Measurements from ENCODE around the gene EVI2A. TPM values are rescaled to one million over a fixed set of nuclear protein-coding genes. Genes with fewer than 3 reads are reported as not detected.

EVI2A gene
- total and polyA plus RNA-seq, 7 donors: 0.34 to 1.7 (median 0.80) TPM

- WGBS, 3 donors: 39 to 60% (median 47%) methylated on average over 2 of the region's 2 CpGs
- no peaks in the 10 kb centered on the region for H3K9me3 ChIP-seq
- H3K36me3 ChIP-seq (ENCODE audit: insufficient read depth in 1 of 2, low read depth in 1 of 2): no peaks in the 10 kb centered on the region
- H3K27me3 ChIP-seq (ENCODE audit: insufficient read depth in 3 of 3, low read length in 2 of 3): no peaks in the 10 kb centered on the region
- intact Hi-C loops (cut with DNase I): no loop called here
- no peak overlapping the region for H3K4me3 ChIP-seq
- no peaks in the 10 kb centered on the region for H3K4me1 ChIP-seq
- DNase-seq (no peak), ATAC-seq (no peak)
- no peak overlapping the region for H3K27ac ChIP-seq
- TF ChIP-seq, protein P1, sequence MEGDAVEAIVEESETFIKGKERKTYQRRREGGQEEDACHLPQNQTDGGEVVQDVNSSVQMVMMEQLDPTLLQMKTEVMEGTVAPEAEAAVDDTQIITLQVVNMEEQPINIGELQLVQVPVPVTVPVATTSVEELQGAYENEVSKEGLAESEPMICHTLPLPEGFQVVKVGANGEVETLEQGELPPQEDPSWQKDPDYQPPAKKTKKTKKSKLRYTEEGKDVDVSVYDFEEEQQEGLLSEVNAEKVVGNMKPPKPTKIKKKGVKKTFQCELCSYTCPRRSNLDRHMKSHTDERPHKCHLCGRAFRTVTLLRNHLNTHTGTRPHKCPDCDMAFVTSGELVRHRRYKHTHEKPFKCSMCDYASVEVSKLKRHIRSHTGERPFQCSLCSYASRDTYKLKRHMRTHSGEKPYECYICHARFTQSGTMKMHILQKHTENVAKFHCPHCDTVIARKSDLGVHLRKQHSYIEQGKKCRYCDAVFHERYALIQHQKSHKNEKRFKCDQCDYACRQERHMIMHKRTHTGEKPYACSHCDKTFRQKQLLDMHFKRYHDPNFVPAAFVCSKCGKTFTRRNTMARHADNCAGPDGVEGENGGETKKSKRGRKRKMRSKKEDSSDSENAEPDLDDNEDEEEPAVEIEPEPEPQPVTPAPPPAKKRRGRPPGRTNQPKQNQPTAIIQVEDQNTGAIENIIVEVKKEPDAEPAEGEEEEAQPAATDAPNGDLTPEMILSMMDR (IDR thresholded peaks at IDR 0.05): no peak
Observed at GRCh38 chr17:31310260-31310659, 11.2 kb downstream of the EVI2A start.

DNA sequence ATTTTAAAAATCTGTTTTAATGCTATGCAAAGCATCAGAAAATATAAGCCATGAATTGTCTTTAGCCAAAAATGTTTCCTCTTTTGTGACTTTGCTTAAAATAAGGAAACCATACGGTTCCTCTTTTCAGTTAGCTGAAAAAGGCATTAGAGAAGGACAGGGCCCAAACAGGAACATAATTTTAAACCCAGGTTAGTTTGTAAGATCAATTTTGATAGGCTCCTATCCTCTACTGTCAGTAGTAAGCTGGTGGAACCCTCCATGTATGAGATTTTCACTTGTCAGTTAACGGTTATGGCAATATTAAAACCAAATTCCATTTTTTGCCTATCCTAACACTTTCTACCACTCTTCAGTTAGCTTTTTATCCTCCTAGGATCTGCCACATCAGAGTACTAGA, 11.9 kb downstream of the EVI2A start:
- no peak for ATAC-seq
- DNase-seq: no peak
- intact Hi-C loops (cut with DNase I): no loop called here
- Histone ChIP-seq H3K27me3 (ENCODE audit: insufficient read depth in 3 of 3, low read length in 2 of 3) (no peaks in the 10 kb centered on the region), H3K9me3 (no peaks in the 10 kb centered on the region), H3K27ac (no peak overlapping the region), H3K4me1 (no peaks in the 10 kb centered on the region), H3K36me3 (ENCODE audit: insufficient read depth in 1 of 2, low read depth in 1 of 2) (no peaks in the 10 kb centered on the region), H3K4me3 (no peak overlapping the region)
- 89 to 95% (median 89%) methylated on average over 2 of the region's 2 CpGs for WGBS, 3 donors
- TF ChIP-seq, protein P1 (IDR thresholded peaks at IDR 0.05): no peak

DNA sequence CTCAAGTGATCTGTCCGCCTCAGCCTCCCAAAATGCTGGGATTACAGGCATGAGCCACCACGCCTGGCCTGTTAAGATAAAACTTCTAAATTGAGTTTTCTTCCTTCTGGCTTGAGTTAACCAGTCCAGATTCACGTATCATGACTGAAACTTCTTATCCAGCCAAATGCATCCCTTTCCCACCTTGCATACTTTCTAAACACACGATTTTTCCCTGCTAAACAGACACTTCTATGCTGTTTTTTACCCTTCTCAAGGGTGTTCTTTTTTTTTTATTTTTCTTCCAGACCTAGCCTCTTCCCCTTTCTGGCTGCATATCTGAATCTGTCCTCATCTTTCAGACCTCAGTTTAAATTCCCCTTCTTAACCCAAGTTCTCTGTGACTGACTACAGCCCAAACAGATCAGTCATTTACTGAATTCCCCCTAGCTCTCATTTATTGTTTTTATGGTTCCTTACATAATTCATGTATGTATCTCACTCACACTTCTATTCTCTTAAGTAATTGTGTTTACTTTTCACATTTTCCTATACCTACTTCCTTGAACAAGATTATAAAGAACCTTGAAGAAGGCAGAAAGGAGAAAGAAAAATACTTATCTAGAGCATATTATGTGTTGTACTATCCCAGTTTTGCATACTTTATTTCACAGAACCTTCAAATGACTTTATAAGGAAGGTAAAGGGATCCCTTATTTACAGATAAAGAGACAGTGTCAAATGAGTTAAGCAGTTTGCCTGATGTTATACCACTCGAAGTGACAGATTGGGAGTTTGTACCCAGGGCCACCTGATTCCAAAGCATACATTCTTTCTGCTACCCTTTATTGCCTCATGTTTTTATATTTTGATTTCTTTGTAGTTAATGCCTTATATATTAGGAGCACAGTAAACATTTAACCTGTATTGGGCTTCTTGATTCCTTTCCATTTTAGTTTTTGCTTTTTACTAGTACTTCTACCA, 12.8 kb downstream of the EVI2A start:
- ATAC-seq: no peak

DNA sequence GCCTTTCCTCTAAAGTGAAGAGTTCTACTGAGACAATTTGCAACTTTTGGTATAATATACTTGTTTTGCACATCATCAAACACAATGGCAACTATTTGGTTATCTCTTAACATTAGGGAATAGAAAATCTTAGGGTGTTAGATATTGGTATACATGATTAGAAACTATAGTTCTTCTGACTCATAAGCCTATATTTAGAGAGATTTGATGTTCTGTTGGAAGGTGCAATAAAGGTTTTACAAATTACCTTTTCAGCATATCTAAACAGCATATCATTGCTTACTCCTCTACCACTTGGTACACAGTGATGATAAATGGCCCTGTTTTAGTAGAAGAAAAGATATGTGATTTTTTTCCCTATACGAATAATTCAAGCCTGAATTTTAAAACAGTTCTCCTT, 13.8 kb downstream of the EVI2A start:
- Histone ChIP-seq H3K27ac (no peak overlapping the region), H3K4me1 (no peaks in the 10 kb centered on the region), H3K9me3 (no peaks in the 10 kb centered on the region), H3K4me3 (no peak overlapping the region), H3K27me3 (ENCODE audit: insufficient read depth in 3 of 3, low read length in 2 of 3) (no peaks in the 10 kb centered on the region), H3K36me3 (ENCODE audit: insufficient read depth in 1 of 2, low read depth in 1 of 2) (no peaks in the 10 kb centered on the region)
- TF ChIP-seq, protein P1 (IDR thresholded peaks at IDR 0.05): no peak
- ATAC-seq: no peak
- no peak for DNase-seq
- 83 to 93% (median 90%) methylated on average over 1 of the region's 1 CpG for WGBS, 3 donors
- intact Hi-C loops (cut with DNase I): no loop called here

More for the DNA sequence above, 12.8 kb downstream of the EVI2A start:
- DNase-seq: no peak
- H3K27me3 ChIP-seq (ENCODE audit: insufficient read depth in 3 of 3, low read length in 2 of 3): no peaks in the 10 kb centered on the region
- 83 to 84% (median 84%) methylated on average over 5 of the region's 5 CpGs for WGBS, 3 donors
- intact Hi-C loops (cut with DNase I): no loop called here
- TF ChIP-seq, protein P1 (IDR thresholded peaks at IDR 0.05): no peak
- no peaks in the 10 kb centered on the region for H3K36me3 ChIP-seq (ENCODE audit: insufficient read depth in 1 of 2, low read depth in 1 of 2)
- H3K4me1 ChIP-seq: no peaks in the 10 kb centered on the region
- H3K9me3 ChIP-seq: no peaks in the 10 kb centered on the region
- no peak overlapping the region for H3K27ac ChIP-seq
- no peak overlapping the region for H3K4me3 ChIP-seq

Measured in psoas muscle (tissue), 8 donors.